HG02759 (cell line): ENCODE data around the gene WFDC1.

Experiments used
- ATAC-seq: cut with Tn5 transposase; IDR thresholded peaks from one replicate; pipeline ENCODE4 v1.9.1; 2021; ENCODE audit warnings: mild to moderate bottlenecking, moderate library complexity; ENCODE audit not compliant: unreplicated experiment

WFDC1 gene

DNA sequence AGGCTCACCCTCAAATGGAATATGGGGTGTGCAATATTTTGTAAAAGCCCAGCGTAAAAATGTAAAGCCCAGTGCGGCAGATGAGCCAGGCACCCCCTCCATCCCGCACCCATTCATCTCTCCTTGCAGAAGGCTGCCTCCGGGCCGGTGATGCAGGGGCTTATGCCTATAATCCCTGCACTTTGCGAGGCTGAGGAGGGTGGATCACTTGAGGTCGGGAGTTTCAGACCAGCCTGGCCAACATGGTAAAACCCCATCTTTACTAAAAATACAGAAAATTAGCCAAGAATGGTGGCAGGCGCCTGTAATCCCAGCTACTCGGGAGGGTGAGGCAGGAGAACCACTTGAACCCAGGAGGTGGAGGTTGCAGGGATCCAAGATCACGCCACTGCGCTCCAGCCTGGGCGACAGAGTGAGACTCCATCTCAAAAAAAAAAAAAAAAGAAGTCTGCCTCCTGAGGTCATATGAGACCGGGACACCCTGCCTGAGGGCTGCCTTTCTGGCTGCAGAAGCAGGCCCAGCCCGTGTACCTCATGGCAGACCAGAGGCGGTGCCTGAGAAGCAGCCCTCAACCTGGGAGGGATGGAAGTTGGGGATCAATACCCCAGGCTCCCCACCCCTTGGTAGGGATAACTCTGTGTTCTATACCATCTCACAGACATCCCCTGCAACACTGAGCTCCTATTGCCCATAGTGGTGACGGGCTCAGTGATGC, 56.2 kb downstream of the WFDC1 start:
- no peak for ATAC-seq

DNA sequence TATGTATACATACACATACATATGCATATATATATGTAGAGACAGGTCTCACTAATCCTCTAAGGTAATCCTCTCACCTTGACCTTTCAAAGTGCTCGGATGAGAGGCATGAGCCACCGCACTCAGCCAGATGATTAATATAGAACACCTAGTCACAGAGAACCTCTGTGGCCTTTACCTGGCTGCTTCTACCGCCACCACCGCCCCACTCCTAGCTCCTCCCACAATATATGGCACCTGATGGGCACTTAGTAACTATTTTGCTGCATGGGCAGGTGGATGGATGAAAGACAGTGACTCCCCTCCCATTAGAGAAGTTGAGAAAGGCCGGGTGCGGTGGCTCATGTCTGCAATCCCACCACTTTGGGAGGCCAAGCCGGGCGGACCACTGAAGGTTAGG, 57.0 kb downstream of the WFDC1 start:
- no peak for ATAC-seq

DNA sequence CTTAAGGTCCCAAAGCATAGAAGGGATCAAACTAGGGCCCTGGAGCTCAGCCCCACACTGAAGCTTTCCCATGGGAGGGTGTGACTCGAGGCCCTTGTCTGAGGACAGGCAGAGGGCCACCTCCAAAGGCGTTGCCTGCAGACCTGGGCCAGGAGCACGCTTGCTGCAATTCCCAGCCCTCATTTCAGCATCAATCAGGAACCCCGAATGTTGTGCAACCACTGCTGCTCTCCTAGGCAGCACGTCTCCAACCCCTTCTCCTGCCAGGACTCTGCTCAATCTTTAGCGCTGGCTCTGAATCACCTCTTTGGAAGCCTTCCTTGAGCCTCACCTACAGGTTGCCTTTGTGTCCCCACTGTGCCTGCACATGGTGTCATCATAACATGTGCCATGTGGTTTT, 59.6 kb downstream of the WFDC1 start:
- no peak for ATAC-seq

DNA sequence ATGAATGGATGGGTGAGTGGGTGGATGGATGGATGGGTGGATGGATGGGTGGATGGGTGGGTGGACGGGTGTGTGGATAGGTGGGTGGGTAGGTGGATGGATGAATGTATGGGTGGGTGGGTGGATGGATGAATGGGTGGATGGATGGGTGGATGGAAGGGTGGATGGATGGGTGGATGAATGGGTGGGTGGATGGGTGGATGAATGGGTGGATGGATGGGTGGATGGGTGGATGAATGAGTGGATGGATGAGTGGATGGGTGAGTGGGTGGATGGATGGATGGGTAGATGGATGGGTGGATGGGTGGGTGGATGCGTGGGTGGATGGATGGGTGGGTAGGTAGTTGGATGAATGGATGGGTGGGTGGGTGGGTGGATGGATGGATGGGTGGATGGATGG, 60.5 kb downstream of the WFDC1 start:
- ATAC-seq, result no peak

DNA sequence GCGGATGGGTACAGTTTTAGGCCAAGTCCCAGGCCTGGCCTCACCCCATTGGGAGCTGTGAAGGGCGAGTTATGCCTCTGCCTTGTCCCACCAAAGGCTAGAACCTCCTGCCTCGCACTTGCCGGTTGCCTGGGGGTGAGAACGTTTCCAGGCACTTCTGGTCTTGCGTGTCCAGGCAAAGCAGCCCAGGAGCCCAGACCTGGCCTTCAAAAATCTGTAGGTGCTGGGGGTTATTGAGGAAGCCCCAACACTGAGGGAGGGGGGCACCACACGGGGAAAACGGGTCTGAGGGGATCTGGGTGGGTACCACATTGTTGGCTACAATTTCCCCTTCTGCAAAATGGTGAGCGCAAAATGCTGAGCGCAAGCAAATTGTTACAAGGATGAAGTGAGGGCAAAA, 61.5 kb downstream of the WFDC1 start:
- ATAC-seq, result no peak

DNA sequence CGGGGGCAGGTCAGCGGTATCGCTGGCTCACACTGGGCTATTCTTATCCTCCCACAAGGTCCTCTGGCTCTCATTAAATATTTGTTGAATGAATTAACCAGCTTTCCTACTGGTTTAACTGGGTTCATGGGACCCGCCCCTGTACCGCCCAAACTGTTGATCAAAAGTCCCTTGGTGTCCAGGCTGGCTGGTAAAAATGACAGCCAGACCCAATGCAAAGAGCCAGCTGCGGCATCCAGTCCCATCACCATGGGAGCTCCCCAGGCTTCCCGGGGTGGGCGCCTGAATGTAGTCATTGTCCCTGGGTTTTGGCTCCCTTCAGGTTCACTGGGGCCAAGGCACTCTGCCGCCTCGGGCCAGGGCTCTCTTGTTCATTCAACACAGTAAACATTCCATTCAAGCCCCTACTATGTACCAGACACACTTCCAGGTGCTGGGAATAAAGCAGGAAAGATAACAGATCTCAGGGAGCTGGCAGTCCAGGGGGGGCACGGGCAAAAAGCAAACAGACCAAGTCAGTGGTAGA, 62.0 kb downstream of the WFDC1 start:
- no peak for ATAC-seq

DNA sequence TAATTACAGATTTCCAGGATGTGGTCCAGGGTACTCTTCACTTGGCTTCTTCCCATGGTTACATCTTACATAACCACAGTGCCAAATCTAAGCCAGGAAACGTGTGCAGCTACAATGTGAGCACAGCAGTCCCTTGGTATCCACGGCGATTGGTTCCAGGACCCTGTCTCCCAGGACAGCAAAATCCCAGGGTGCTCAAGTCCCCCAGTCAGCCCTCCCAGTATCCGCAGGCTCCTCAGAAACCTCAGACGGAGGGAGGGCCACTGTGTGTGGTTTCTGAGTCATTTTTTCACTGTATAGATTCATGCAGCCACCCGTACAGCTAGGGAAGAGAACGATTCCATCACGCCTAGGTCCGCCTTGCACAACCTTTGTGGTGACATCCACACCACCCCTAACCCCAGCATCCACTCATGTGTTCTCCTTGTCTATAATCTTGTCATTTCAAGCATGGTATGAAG, 62.5 kb downstream of the WFDC1 start:
- ATAC-seq, result no peak

DNA sequence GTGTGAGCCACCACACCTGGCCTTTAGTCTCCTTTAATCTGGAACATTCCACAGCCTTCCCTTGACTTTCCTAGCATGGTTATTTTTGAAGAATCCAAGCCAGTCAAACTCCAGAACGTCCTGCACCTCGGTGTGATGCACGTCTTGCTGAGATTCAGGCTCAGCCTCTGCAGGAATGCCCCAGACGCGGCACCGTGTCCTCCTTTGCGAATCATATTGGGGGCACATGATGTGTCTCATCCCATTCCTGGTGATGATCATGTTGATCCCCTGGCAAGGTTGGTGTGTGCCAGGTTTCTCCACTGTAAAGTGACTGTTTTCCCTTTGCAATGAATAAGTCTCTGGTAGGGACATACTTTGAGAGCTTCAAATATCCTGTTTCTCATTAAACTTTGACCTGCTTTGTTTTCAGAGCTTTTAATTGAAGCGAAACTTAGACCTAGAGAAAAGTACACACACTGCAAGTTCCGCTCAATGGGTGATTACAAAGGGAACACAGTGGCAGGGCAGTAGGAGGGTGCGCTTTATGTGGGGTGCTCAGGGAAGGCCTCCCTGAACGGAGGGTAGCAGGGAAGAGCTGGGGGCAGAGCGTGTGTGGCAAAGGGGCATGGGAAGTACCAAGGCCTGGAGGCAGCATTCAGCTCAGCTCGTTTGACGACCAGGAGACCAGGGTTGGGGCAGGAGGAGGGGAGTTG, 64.1 kb downstream of the WFDC1 start:
- ATAC-seq, result no peak

DNA sequence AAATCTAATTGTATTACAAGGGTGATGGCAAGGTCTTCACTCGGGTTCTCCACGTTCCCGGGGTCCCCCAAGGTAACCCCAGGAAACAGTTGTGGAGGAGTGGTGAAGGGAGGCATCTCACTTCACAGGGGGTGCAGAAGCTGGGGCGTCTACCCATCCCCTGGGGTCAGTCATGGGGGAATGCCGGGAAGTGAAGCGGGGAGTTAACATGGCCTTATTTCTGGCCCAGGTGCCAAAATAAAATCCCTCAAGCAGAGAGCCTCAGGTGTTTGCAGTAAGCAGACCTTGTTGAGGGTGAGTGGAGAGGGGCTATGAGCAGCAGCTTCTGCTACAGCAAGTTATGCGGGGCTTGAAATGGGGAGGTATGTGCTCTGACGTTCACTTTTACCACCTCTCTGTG, 64.6 kb downstream of the WFDC1 start:
- no peak for ATAC-seq

DNA sequence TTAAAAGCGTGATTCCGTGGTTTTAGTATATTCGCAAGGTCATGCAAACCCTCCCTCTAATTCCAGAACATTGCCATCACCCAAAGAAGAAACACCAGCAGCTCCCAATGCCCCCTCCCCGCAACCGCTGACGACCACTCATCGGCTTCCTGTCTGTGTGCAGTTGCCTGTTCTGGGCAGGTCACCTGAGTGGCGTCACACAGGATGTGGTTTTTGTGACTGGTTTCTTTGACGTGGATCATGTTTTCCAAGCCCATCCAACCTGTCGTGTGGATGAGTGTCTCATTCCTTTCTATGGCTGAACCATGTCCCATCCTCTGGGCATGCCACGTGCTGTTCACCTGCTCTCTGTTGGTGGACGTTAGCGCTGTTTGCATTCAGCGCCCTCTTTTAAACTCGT, 65.5 kb downstream of the WFDC1 start:
- no peak for ATAC-seq

DNA sequence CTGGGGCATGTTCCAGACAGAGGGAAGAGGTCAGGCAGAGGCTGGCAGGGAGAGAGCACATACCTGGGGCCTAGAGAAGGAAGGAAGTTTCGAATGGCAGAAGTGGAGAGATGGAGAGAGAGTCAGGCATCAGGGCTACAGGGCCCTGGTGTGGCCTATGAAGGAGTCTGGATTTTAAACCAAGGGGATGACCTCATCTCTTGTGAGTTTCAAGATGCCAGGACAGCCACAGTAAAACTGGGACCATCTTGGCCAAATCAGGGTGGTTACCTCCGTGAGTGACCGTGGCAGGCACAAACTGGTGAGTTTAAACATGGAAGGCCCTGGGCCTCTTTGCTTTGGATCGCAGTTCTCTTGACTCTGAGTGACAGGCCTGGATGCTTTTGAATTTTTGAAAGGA, 66.1 kb downstream of the WFDC1 start:
- no peak for ATAC-seq

DNA sequence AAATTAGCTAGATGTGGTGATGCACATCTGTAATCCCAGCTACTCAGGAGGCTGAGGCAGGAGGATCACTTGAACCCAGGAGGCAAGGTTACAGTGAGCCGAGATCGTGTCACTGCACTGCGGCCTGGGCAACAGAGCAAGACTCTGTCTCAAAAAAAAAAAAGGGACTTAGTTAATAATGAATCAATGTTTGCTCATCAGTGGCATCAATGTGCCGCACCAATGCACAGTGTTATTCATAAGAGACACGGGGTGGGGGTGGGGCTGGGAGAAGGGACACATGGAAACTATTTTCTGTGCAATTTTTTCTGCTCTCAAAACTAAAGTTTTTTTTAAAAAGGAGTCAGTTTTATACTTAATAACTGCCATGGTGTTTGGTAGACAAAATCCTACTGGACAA, 66.9 kb downstream of the WFDC1 start:
- no peak for ATAC-seq

DNA sequence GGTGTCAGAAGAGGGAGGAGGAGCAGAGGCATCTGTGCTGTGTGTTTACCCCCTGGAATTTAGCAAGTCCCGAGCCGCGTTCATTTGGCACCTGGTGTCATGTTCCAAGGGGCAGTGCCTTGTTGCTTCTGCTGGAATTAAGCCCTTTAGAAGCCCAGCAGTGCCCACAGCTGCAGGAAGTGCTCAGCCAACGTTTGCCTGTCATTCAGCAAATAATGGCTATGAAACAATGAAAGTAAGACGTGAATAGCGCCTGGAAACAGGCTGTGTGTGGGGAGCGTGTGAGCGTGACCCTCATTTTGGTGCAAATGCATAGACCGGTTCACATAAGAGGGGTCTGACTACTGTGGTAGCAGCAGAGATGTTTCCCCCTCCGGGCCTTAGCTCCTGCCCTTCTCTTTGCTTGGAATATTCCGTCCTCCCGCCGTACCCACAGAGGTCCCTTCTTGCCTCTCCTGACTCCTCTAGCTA, 67.8 kb downstream of the WFDC1 start:
- no peak for ATAC-seq

DNA sequence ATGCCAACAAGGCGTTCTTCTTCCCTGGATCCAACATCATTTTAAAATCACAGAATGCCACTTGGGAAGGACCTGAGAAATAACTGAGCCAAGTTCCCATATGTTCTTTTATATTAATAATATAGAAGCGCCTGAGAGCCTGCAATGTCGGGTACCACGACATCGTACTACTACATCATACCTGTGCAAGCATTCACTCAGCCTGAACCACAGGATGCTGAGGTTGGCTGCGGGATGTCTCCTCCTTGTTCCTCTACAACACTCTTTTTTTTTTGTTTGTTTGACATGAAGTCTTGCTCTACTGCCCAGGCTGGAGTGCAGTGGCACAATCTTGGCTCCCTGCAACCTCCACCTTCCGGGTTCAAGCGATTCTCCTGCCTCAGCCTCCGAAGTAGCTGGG, 71.5 kb downstream of the WFDC1 start:
- ATAC-seq, result no peak

DNA sequence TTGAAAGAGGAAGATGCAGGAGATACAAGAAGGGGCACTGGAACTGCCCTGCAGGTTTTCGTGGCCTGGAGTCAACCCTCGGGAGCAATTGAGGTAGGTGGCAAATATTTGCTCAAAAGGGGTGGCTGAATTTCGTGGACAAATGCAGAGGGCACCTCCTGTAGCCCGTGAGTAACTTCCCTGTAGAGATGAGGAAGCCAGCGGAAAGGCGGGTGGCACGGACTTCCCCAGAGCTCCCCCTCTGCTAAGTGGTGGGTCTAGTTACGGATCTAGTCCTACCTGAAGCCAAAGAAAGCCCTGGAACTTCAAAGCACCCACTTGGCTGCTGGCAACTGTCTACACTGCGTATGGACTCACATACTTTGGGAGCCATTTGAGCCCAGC, 72.6 kb downstream of the WFDC1 start:
- no peak for ATAC-seq

DNA sequence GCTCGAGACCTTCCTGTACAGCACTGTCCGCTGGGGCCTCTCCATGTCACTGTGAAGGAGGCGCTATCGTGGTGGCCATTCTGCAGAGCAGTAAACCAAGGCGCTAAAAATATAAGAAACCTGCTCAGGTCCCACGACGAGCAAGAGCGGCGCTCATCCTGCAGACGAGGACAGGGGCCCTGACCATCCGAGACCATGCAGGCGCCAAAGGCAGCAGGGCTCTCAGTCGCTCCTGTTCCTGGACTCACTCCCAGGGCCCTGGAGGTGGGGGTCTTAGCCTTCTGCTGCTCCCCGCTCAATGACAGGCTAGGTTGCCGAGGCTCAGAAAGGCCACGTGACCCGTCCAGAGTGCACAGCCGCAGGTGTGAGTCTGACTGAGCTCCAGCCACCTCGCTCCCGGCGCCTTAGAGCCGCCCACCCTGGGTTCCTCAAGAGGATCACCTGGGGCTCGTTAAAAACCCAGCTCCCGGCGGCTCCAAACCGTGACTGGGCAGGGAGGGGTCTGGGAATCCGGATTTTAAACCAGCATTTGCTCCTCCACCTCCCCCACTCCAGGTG, 73.2 kb downstream of the WFDC1 start:
- ATAC-seq, result no peak

DNA sequence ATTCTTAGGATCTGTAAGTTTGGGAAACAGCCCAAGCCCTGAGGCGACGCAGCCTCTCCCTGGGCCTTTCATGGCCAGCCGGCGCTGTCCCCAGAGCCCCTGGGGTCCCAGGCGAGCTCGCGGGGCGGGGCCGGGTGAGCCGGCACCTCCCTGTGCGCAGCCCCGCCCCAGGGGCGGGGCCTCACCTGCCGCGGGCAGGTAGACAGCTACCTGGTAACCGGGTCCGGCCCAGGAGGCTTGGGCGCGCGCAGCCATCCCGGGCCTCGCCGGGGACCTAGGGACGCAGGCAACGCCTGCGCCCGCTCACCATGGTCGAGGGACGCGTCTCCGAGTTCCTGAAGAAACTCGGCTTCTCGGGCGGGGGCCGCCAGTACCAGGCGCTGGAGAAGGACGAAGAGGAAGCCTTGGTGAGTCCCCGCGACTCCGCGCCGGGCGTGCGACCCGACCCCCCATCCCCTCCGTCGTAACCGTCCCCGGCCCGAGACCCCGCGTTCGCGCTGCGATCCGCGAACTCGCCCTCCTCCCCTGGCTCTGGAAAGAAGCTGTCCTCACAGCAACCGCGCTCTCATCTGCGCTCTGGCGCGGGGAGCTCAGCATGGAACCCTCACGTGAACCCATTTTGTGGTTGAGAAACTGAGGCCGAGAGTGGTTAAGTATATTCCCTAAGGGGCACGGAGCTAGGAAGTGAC, 73.8 kb downstream of the WFDC1 start, which contains the start of gene ATP2C2:
TSS of gene ATP2C2 (plus strand) at position 231 of the 689 bp plus-strand sequence. CDS start at position 309, 78 bp downstream.
- ATAC-seq, result no peak

DNA sequence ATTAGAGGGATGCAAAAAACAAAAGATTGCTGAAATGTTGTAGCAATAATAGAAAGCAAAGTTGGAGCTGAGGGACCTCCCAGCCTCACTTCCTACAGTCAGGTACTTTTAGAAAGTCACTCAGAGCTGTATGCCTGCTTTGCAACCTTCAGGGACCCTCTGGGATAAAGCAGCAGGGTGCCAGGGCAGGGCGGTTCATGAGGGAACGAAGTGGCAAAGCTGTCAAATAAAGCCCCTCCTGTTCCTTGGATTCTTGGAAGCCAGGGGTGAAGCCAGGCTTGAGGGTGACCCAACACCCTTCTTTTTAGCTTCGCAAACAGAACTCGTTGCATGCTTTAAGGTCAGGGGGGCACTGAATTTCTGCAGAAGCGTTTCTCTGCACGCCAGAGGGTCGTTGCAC, 74.4 kb downstream of the WFDC1 start:
- ATAC-seq, result no peak

DNA sequence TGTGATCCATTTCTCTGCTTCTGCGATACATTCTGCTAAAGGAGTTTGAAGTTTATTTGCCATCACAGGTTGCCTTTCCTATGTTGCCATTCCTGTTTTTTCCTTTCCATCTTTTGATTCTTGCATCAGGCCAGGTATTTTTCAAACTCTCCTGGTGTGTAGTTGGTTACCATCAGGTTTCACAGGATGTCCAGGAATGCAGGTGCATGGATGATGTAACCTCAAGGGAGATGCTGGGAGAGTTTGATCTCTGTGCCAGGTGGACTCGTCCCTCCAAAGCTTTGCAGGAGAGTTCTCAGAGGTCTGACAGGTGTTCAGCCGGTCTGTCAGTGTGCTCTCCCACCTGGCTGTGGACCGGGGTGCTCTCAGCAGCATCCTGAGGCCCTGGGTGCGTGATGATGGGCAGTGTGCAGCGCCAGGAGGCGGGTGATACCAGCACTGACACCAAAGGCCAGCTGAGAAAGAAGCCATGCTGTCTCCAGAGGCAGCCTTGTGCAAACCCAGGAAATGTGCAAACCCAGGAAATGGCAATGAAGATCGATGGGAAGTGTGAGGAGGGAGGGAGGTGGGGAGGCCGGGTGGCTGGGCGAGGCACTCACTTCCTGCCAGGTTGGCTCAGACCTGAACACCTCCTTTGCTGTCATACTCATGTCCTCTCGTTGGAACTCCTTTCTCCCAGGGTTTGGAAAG, 75.4 kb downstream of the WFDC1 start:
- ATAC-seq, result no peak

DNA sequence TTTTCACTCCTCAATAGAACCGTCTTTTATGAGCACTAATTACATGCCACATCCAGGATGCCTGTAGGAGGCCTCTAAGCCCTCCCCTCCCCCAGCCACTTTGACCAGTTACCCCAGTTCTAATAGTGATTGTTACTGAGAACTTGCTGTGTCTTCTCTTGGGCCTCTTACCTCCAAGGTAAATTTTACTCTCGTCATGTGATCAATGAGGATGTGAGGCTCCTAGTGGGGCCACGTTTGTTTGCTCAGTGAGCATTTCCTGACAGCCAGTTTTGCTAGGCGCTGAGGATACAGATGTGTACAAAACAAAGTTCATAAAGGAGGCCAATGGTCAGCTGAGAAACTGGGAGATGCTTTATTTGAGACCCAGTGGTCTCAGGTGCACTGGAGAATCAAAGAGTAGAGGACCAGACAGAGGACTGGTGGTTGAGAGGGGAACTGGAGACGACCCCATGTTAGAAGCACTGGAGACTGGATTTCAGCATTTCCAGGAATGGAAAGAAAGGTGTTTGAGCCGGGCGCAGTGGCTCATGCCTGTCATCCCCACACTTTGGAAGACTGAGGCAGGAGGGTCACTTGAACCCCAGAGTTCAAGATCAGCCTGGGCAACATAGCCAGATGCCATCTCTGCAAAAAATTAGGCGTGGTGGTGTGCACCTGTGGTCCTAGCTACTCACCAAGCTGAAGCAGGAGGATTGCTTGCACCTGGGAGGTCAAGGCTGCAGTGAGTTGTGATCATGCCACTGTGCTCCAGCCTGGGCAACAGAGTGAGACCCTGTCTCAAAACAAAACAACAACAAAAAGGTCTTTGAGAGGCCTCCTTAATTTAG, 76.3 kb downstream of the WFDC1 start:
- no peak for ATAC-seq
